ENCODE data around the gene PRKD1.

- no peak for TF ChIP-seq POU2F2 (IDR thresholded peaks at IDR 0.05; ENCODE audit: low read depth, low read length)
- TF ChIP-seq POLR2A (IDR thresholded peaks at IDR 0.05; ENCODE audit: low read depth, low read length): no peak
- no peak for TF ChIP-seq POLR2AphosphoS5 (IDR thresholded peaks at IDR 0.05; ENCODE audit: low read depth, low read length)
- no peak for TF ChIP-seq TAF1 (IDR thresholded peaks at IDR 0.05; ENCODE audit: low read depth, low read length)
- TF ChIP-seq PAX5 (IDR thresholded peaks at IDR 0.05; ENCODE audit: insufficient read depth, low read length, severe bottlenecking): no peak
Measured at GRCh38 chr14:29653303-29653702, 274.3 kb downstream of the PRKD1 start.
